Gastroesophageal sphincter (tissue), 3 donors: Measurements from ENCODE around the gene ISL1.

ENCODE experiments used
- CTCF ChIP-seq, 4 experiments: fragments of 200-600 bp in 2 of 4; fragments of 450-650 bp in 2 of 4; sonication (generic) in 1 of 4; IDR thresholded peaks; one replicate each; pipeline ENCODE4 v1.5.1; 2017 to 2019; ENCODE audit warnings: antibody characterized with exemption in 4 of 4, mild to moderate bottlenecking in 2 of 4, moderate library complexity in 2 of 4
- EP300 ChIP-seq: sonication (generic); formaldehyde crosslinking; IDR thresholded peaks from one replicate; pipeline ENCODE4 v1.6.1; 2017; ENCODE audit warnings: antibody characterized with exemption, mild to moderate bottlenecking
- POLR2A ChIP-seq, 2 donors: fragments of 450-650 bp; IDR thresholded peaks; one replicate each; pipeline ENCODE4 v1.6.1; 2017; ENCODE audit warnings: antibody characterized with exemption in 2 of 2, mild to moderate bottlenecking in 2 of 2, moderate library complexity in 1 of 2
- POLR2AphosphoS5 ChIP-seq: sonication (generic); formaldehyde crosslinking; IDR thresholded peaks from one replicate; pipeline ENCODE4 v1.6.1; 2017; ENCODE audit warnings: antibody characterized with exemption

GRCh38 chr5:51378061-51378409 lies 5.2 kb upstream of the ISL1 start:
- no peak for TF ChIP-seq CTCF (IDR thresholded peaks at IDR 0.05)
- TF ChIP-seq POLR2A (IDR thresholded peaks at IDR 0.05): no peak
- TF ChIP-seq EP300: no peak
- no peak for TF ChIP-seq POLR2AphosphoS5
